GM21786 (cell line): ENCODE measurements around the gene TPD52L1.
A peak's percentile ranks its signal among the peaks of the same experiment; 100 is the strongest.

ENCODE experiments used
- ATAC-seq: cut with Tn5 transposase; IDR thresholded peaks from one replicate; pipeline ENCODE4 v1.9.1; 2021; ENCODE audit not compliant: unreplicated experiment

Gene TPD52L1

DNA sequence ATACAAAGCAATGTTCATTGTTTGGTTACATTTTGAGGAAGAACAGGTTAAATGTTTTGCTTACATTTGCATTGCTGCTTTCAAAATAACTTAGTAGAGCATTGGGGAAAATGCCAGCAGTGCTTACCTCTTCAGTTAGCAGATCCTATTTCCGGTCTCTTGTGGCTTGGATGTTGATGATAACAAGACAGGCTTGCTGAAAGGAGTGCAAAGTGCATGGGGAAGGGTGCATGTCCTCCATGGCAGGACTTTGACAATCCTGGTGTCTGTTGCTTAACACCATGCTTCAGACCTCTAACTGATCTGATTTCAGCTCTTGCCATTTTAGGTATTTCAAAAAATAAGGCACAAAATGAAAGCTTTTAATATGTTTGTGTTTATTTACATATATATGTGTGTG is 21.1 kb downstream of the TPD52L1 start:
- ATAC-seq, result no peak

DNA sequence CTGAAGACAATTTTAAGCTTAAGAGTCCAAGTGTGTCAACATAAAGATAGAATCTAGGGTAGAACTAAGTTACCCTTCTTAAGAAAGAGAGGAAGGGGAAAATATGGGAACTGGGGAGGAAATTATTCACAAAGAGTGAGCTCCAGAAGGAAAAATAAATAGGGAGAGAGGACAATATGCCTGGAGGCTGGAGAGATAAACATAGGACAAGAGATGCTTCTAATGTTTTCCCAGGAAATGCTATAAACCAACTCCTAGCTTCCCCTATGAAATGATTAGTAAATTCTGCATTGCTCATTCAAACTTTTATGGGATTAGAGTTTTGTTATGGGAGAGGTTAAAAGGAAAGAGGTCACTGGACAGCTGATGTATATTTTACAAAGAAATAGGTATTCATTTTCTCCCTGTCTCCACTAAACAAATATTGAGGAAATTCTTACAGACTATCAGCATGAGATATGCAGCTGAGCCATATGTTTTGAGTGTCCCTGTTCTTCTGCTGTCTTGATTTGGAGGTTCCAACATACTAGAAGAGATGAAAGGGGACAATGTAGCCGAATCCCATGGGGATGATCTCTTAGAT is 22.0 kb downstream of the TPD52L1 start:
- no peak for ATAC-seq

DNA sequence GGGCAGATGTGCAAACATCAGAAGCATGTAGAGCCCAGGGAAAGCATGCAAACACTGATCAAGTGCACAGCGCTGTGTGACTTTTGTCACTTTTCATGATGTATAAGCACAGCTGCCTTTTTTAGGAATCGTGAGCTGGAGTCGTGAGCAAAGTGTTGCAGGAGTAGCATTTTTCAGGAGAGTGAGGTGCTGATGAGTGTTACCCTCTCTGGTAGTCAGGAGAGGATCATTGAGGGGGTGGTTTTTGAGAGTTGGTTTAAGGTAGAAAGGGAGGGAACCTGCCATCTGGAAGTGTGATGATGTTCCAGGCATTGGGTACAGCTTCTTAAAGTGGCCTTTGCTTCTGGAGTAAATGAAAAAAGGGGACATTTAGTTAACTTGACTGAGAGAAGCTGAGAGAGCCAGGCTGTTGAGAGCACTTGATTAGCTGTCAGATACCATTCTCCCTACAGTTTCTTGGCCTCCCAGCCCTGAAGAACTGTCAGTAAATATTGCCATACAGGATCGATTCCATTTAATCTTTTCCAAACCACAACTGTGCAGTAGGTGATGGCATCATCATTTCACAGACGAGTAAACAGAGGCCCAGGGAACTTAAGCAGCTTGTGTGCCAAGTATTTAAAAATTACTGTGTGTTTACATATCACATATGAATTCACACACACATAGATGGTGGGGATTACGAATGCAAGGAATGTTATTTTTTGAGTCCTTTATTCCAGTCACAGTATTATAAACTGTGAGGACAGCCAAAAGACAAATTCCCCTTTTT is 28.9 kb downstream of the TPD52L1 start:
- no peak for ATAC-seq

DNA sequence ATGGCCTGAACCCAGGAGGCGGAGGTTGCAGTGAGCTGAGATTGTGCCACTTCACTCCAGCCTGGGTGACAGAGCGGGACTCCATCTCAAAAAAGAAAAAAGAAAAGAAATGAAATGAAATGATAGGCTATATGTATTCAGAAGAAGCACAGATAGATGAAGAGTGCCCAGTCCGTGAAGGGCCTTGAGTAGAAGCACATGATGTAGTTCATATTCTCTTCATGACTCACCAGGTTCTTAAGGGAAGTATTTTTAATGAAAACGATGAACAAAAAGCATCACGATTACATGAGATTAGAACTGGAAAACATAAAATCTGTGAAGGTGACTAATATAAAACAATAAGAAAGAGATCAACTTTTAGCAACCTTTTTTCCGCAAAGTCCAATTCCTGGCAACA is 29.8 kb downstream of the TPD52L1 start:
- ATAC-seq, result no peak

DNA sequence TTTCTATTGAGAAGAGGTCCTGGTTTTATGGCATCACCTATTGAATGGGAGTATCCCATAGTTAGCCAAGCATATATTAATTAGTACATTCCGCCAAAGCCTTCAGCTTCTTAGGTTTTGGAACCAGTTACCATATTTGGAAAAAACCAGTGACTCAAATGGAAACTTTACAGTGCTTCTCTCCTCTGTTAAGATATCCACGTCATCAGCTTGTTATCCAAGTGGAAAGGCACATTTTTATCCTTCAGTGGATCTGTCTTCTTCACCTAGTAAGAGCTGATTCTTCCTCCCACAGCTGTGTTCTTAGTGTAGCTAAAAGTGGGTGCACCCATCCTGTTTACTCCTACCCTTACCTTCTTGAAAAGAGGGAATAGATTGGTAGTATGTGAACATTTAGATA is 34.5 kb downstream of the TPD52L1 start:
- ATAC-seq, result no peak

DNA sequence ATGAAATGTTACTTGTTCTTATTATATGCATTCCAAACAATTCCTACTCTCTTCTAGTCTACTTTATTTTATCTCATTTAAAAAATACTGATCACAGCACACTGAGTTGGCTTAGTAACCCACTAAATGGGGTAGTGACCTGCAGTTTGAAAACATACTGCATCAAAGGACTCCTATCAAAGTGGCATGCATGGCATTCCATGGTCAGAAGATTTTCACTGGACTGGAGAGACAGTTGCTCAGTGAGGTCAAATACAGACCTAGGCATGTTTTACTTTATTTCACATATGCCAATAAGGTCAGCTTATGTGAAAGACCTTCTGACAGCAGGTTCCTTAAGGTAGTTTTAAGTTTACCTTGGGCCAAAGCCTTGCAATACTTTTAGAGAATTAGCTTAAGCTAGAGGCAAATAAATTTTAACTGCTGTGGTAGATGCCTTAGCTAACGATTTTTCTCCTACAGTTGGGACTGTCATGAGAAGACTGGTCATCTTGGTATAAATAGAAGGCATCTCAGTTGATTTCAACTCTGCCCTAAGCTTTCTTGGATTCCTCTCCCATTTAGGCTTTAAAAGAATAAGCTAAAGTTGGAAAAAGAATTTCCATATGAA is 35.1 kb downstream of the TPD52L1 start:
- no peak for ATAC-seq

- no peak for ATAC-seq
Measured at GRCh38 chr6:125189494-125189893, 35.9 kb downstream of the TPD52L1 start.

DNA sequence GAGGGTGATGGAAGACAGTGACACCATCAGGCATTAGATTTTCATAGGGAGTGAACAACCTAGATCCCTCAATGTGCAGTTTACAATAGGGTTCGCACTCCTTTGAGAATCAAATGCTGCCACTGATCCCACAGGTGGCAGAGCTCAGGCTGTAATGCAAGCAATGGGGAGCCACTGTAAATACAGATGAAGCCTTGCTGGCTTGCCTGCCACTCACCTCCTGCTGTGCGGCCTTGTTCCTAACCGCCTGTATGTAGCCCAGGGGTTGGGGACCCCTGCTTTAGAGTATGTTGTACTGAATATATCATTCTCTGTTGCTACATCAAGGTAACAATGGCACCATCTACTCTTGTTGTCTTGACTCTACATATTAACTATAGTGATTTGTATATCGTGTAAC is 37.1 kb downstream of the TPD52L1 start:
- ATAC-seq, result no peak

GRCh38 chr6:125191916-125192609 is 38.5 kb downstream of the TPD52L1 start:
- ATAC-seq, result peak; percentile 96

GRCh38 chr6:125192610-125192930 is 39.0 kb downstream of the TPD52L1 start:
- ATAC-seq, result no peak

DNA sequence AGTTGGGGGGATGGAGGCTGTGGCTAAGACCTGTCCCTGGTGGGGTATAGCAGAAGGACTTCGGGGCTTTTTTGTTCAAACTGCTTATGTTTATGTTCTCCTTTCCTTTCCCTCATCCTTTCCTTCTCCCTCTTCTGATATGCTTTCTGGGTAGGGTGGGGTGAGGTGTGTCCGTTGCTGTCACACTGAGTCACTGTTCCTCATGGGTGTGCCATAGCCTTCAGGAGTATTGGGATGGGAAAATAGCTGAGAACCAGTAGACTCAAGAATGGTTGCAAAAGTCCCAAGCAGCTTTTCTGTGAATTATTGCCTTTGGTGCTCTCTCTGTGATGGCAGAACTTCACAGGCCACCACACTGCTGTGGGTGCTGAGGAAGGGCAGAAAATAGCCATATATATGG is 39.6 kb downstream of the TPD52L1 start:
- ATAC-seq, result no peak

DNA sequence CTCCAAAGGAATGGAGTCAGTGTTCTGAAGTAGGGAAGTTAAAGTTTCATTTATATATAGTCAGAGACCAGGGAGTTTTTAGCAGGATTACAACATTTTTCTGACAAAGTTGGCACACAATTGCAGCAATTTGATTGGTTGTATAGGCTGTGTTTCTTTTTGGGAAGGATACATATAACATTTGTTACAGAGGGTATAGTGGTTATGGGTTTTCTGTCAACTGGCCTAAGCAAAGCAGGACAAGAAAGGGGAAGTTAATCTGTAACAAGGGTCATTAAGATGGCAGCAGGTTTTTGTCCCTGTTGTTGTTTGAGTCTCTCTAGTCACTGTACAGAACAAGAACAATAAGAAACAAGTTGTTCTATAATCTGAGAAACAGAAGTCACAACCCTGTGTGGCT is 41.4 kb downstream of the TPD52L1 start:
- ATAC-seq, result no peak

DNA sequence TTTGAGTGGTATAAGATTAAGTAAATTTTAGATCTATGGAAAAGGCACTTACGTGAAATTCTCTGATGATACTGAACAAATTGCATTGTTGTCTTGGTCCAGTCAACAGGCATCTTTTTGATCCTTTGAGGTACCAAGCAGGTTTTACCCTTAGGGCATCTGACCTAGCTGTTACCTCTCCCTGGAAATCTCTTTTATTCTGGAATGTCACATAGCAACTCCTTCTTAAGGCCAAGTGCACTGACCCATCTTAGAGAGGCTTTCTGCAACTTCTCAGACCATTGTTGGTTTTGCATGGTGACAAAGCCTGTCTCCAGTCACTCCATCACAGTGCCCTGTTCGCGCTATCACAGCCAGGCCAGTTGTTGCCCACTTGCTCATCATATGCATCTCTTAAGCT is 42.0 kb downstream of the TPD52L1 start:
- no peak for ATAC-seq

GRCh38 chr6:125196613-125197012 is 43.0 kb downstream of the TPD52L1 start:
- ATAC-seq, result no peak

DNA sequence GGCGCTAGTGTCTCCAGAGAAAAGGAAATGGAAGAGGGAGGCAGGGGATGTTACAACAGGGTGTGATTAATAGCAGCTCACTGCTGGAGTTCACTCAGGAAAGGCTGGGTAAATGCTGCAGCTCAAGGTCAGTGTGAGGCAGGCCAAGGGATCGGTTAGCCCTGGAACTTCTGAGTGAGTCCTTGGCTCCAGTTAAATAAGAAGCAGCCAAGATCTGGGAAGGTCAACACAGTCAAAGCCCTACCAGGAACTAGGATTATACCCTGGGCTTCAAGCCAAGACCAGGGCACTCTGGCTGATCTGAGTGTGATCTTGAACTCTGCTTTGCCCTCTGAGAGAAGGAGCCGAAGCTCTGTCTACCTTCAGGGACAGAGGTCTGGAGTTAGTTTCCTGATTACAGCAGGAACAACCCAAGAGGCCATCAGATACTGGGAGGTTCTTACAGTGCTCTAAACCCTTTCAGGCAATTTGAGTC is 44.3 kb downstream of the TPD52L1 start:
- ATAC-seq, result no peak

DNA sequence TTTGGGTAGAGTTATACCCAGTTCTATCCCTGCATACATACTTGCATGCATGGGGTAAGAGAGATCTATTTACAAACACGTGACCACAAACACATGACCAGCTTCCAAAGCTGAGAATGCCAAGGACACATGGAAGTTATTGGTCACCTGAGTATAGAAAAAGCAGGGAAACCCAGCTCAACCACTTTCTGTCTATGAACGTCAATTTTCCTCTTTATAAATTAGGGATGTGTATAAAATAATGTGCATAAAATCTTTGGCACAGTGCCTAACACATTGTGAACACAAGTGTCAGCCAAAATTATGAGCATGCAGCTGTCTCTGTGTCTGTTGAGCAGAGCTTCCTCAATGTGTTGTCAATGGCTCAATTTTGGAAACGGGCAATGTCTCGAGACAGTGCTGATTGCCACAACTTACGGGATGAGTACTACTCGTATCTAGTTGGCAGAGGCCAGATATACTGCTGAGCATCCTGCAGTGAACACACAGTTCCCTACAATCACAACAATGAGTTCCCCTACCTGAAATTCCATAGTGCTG is 44.9 kb downstream of the TPD52L1 start:
- ATAC-seq, result no peak

GRCh38 chr6:125200941-125201340 is 47.4 kb downstream of the TPD52L1 start:
- ATAC-seq, result no peak

DNA sequence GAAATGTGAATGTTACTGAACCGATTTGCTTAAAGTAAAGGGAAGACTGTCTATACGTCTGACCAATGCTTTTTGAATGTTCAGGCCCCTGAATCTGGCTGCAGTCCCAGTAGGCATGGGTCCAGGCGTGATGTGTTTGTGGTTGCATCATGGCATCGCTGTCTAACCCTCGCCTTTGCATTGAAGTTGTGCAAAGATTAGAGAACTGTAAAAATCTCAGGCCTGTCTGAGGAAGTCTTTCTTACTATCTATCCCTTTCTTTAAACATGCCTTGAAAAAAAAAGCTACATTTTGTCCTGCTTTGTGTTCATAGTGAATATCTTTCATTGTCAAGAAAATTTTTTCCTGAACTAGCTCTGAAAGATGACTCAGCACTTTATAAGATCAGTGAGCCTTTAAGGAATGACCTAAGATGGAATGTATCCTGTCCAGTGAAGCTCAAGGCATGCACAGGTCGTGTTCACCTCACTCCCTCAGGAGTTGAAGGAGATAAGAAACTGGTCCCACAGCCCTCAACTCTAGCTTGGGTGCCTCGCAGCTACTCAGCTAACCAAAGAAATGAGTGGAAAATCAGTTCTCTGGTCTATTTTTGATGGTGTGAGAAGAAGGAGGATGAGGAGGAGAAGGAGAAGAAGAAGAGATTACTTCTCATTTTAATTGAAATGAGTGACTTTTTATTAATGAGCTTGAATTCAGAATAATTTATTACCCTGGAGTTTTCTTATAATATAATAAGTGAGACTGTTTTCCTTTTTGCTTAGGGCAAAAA is 48.6 kb downstream of the TPD52L1 start:
- no peak for ATAC-seq

GRCh38 chr6:125203395-125203794 is 49.8 kb downstream of the TPD52L1 start:
- ATAC-seq, result no peak

GRCh38 chr6:125205931-125206330 is 52.4 kb downstream of the TPD52L1 start:
- no peak for ATAC-seq

GRCh38 chr6:125206389-125206788 is 52.8 kb downstream of the TPD52L1 start:
- no peak for ATAC-seq
